Measurements from ENCODE around the gene RAB11B.
A peak's percentile ranks its signal among the peaks of the same experiment; 100 is the strongest.
"Not testable (repeated sequence)": the region's sequence is repeated elsewhere in the genome, so short reads cannot be mapped to it uniquely, and the experiment has no call there.

The RAB11B gene

DNA sequence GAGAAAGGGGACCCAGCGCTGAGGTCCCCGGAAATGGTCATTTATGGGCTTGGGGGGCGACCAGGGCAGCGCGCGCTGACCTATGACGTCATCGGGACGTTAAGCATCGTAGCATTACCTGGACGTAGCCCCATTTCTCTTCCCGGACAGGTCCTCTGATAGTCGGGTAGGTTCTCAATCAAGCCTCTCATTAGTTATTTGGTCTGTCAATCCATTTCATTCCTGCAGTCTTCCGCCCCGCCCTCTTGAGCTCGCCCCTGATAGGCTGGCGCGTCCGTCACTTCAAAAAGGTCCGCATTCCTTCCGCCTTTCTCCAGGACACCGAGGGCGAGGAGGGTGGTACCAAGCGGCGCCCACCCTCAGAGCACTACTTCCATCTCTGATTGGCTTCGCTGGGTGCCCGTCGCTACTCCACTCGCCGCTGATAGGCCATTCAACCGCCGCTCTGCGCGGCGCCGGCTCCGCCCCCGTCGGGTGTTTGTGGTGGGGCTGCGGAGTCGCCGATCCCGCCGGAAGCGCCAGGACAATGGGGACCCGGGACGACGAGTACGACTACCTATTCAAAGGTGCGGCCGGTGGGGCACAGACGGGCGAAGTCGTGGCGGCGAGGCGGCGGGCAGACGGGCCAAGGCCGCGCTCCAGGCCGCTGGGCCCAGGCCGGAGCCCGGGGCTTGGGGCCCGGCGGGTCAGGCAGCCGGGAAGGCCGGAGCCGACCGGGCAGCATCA lies at the start of gene RAB11B:
Gene RAB11B (plus strand): TSS at position 470 of the 726 bp plus-strand sequence. CDS start 57 bp downstream, at position 527.
- peak; percentile 100 for DNase-seq

DNA sequence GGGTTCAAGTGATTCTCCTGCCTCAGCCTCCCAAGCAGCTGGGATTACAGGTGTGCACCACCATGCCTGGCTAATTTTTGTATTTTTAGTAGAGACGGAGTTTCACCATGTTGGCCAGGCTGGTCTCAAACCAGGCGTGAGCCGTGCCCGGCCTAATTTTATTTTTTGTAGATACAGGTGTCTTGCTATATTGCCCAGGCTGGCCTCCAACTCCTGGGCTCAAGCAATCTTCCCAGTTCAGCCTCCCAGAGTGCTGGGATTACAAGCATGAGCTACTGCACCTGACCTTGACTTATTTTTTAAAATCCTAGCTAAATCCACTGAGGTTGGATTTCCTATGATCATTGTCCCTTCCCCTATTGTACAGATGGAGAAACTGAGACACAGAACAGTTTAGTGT lies 48.7 kb upstream of the RAB11B start:
- not testable (repeated sequence) for DNase-seq

DNA sequence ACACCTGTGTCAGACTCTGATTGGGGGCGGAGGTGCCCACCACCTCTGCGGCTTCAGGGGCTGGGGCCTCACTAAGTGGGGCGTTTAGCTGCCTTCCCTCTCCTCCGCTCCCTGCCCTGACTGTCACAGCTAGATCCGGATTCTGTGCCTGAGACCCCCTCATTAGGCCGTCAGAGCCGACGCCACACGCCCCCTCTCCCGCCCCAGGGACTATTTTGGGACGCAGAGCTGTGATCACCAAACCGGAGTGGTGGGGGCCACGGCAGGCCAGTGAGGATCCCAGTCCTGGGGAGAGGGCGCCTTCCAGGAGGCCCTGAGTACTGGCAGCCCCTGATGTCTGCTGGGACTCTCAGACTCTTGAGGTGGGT lies 47.9 kb upstream of the RAB11B start:
- DNase-seq: no peak

DNA sequence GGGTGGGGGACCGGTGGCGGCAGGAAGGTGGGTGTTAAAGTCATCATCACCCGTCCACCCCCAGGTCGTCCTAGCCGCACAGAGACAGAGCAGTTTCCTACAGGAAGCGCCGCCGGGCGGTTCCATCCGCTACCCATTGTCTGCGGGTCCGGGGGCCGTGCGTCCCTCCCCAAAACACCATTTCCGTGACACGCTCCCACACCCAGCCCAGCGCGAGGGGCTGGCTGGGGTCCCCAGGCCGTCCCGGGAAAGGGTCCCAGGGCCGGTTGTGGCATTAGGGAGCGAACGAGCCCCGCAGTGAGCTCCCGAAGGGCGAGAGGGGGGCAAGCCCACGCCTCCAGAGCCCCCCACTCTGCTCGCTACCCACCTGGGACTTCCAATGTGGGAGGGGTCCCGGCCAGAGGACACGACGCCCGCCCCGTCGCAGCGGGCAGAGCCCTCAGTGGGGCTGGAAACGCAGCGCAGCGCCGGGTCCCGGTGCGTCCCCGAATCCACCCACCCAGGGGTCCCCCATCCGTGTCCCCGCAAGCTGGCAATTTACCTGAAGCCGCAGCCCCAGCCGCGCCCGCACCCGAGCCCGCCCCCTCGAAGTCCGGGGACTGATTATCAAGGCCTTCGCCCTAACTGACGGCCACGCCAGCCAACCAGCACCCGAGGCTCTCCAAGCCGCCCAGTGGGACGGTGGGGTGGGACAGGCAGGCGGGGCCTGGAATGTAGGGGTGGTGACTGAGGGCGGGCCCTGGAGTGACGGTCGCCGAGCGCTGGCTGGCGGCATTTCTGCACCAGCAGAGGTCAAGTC lies 47.3 kb upstream of the RAB11B start, which contains the start of gene KANK3:
Gene KANK3 (minus strand): TSS at position 579 of the 799 bp plus-strand sequence. CDS start 5,434 bp downstream, outside the sequence.
- peak; percentile 99 for DNase-seq

DNA sequence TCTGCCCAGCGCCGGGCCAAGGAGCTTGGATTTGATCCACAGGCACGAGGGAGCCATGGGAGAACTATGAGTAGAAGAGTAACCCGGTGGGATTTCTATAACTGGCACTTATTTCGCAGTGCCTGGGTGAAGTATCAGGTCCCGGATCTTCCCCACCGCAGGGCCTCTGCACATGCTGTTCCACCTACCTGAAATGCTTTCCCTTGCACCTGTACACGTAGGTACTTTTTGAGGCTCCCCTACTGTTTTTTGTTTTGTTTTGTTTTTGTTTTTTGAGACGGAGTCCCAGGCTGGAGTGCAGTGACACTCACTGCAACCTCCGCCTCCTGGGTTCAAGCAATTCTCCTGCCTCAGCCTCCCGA lies 46.7 kb upstream of the RAB11B start:
- no peak for DNase-seq

DNA sequence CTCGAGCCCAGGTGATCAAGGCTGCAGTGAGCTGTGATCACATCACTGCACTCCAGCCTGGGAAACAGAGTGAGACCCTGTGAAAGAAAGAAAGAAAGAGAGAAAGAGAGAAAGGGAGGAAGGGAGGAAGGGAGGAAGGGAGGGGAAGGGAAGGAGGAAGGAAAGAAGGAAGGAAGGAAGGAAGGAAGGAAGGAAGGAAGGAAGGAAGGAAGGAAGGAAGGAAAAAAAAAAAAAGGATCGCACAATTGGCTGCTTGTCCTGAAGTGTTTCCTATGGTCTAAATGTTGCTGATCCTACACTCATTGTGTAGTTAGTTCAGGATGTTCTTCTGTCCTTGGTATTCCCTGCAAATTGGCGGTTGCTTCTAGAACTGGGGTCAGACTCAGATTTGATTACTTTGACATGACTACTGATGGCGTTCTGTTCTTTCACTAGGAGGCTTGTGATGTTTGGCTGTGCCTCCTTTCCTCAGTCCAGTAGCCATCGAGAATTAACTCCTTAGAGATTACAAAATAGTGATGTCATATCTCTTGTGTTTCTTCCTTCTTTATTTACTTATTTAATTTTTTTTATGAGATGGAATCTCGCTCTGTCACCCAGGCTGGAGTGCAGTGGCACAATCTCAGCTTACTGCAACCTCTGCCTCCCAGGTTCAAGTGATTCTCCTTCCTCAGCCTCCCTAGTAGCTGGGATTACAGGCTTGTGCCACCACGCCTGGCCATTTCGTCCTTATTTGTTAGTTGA lies 40.4 kb upstream of the RAB11B start:
- not testable (repeated sequence) for DNase-seq

DNA sequence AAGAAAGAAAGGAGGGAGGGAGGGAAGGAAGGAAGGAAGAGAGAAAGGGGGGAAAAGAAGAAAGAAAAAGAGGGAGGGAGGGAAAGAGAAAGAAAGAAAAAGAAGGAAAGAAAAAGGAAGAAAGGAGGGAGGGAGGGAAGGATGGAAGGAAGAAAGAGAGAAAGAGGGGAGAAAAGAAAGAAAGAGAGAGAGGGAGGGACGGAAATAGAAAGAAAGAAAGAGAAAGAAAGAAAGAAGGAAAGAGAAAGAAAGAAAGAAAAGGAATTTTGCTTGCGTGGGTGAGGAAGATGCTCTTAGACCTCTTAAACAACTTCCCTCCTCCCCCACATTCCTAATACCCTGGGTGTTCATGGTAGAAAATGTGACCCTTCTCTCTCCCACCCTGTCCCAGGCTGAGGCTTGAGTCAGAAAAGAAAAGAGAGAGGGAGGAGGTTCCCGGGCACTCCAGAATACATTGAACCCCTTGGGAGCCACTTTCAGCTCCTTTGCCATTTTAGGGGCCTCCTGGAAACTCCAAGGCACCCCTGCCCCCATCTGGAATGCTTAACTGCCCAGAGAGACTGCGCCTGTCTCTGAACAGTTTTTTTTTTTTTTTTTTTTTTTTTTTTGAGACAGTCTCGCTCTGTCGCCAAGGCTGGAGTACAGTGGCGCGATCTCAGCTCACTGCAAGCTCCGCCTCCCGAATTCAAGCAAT lies 37.9 kb upstream of the RAB11B start:
- no peak for DNase-seq

DNA sequence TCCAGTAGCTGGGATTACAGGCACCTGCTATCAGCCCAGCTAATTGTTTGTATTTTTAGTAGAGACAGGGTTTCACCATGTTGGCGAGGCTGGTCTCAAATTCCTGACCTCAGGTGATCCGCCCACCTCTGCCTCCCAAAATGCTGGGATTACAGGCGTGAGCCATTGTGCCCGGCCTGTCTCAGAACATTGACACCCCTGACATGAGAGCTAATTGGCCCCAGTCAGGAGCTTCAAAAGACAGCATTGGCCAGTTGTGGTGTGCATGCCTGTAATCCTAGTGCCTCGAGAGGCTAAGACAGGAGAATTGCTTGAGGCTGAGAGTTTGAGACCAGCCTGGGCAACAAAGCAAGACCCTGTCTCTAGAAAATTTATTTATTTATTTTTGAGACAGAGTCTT lies 37.3 kb upstream of the RAB11B start:
- DNase-seq: not testable (repeated sequence)

DNA sequence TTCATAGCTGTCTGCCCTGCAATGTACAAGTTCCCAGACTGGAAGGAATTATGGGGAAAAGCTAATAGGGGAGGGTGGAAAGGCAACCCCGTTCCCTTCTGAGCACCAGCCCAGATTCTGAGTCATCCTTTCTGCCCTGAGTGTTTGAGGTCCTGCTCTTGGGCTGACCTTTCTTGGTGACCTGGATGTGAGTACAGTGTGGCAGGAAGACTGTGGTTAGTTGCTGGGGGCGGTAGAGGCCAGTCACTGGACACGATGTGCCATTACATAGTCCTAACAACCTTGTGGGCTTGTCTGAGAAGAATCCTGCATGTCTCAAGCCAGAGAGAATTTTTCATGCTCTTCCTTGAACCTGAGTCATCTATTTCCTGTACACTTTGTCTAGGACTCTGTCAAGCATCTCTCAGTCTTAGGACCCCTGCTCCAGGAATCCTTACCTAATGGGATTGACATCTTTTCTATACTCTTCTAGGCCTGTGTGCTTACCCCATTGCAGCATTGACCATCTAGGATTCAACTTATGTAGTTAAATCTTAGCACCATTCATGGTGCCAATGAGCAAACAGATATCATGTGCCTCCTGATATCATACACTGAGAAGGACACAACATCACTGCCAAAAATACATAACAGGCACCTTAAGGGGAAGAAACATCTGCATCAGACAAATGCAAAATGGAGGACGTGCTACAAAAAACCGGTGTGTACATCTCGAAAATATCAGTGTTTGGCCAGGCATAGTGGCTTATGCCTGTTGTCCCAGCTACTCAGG lies 34.3 kb upstream of the RAB11B start:
- peak; percentile 95 for DNase-seq

DNA sequence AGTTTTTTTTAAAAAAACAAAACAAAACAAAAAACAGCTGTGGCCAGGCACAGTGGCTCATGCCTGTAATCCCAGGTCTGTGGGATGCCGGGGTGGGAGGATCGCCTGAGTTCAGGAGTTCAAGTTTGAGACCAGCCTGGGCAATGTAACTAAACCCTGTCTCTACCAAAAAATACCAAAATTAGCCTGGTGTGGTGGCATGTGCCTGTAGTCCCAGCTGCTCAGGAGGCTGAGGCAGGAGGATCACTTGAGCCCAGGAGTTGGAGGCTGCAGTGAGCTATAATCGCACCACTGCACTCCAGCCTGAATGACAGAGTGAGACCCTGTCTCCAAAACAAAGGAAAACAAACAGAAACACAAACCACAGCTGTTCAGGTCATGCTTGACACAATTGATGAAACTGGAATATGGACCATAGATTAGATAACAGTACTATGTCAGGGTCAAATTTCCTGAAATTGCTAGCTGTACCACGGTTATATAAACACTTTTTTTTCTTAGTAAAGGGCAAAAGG lies 33.1 kb upstream of the RAB11B start:
- no peak for DNase-seq

DNA sequence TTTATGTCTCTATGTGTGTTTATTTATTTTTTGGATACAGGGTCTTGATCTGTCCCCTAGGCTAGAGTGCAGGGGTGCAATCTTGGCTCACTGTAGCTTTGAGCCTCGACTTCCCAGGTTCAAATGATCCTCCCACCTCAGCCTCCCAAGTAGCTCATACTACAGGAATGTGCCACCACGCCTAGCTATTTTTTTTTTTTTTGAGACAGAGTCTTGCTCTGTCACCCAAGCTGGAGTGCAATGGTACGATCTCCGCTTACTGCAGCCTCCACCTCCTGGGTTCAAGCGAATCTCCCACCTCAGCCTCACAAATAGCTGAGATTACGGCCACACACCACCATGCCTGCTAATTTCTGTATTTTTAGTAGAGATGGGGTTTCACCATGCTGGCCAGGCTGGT lies 31.2 kb upstream of the RAB11B start:
- no peak for DNase-seq

DNA sequence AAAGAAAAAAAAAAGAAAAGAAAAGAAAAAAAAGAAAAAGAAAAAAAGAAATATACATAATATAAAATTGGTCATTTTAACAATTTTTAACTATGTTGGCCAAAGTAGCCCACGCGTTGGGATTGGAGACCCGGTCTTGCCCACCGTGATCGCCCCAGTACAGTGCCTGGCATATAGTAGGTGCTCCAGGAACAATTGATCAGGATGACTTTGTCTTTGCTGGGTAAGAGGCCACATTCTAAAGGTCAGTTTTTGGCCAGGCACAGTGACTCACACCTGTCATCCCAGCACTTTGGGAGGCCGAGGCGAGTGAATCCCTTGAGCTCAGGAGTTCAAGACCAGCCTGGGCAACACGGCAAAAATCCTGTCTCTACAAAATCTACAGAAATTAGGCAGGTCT lies 30.0 kb upstream of the RAB11B start:
- no peak for DNase-seq

DNA sequence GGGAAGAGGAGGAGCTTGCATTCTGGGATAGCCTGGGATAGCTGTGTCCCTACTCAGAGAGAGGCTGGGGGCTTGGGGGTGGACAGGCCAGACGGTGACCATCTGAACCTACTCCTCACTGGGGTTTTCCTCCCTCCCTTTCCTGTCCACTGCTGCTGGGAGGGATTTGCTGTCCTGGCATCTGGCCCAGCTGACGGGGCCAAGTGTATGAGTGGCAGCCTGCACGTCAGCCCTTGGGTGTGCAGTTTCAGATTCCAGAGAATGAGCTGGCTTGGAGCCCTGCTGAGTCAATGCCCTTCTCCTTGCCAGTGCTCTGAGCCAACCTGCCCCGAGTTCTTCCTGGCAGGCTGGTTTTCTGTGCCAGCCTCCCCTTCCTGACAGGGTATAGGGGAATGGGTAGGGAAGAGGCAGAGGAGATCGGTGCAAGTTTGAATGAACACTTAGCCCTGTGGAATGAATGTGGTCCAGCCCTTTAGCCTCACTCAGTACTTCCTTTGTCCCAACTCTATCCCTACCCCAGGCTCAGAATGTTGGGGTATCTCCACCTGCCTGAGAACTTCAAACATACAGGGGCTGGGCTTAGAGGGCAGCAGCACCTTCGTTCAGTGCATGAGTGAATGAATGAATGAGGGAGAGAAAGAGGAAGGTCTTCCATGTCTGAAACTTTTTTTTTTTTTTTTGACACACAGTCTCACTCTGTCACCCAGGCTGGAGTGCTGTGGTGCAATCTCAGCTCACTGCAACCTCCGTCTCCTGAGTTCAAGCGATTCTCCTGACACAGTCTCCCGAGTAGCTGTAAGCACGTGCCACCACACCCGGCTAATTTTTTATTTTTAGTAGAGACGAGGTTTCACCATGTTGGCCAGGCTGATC lies 28.0 kb upstream of the RAB11B start:
- peak; percentile 70 for DNase-seq

DNA sequence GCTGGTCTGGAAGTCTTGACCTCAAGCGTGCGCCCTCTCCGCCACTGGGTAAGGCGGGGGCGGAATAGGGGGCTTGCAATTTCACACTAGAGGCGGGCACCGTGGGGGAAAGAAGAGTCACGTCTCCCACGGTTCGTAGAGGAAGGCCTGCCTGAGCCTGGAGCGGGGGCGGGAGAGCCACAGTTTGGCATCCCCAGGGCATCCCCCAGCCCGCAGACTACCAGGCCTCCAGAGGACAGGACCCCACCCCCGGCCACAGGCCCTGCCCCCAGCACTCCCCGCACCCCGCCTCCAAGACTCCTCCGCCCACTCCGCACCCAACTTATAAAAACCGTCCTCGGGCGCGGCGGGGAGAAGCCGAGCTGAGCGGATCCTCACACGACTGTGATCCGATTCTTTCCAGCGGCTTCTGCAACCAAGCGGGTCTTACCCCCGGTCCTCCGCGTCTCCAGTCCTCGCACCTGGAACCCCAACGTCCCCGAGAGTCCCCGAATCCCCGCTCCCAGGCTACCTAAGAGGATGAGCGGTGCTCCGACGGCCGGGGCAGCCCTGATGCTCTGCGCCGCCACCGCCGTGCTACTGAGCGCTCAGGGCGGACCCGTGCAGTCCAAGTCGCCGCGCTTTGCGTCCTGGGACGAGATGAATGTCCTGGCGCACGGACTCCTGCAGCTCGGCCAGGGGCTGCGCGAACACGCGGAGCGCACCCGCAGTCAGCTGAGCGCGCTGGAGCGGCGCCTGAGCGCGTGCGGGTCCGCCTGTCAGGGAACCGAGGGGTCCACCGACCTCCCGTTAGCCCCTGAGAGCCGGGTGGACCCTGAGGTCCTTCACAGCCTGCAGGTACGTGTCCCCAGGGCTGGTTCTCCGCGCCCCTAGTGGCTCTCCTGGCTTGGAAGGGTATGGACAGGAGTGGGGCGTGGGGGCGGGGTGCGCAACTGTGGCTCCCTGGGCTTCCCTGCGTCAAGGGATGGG lies 26.1 kb upstream of the RAB11B start, which contains the start of gene ANGPTL4:
Gene ANGPTL4 (plus strand): TSS at position 353 of the 969 bp plus-strand sequence. CDS start 167 bp downstream, at position 520.
- peak; percentile 89 for DNase-seq

DNA sequence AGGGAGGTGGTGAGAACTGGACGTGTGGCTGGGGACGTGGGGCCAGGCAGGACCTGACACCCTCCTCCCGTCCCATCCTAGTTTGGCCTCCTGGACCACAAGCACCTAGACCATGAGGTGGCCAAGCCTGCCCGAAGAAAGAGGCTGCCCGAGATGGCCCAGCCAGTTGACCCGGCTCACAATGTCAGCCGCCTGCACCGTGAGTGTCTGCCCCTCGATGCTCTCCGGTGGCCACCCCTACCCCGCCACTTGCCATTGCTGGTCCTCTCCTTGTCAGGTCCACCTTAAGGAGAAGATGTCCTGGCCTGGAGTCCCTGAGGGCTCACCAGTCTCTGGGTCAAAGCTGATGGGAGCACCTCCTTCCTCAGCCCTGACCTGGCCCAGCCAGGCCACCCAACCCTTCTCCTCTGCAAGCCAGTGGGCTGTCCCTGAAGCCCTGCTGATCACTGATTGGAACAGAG lies 24.0 kb upstream of the RAB11B start:
- DNase-seq: no peak

DNA sequence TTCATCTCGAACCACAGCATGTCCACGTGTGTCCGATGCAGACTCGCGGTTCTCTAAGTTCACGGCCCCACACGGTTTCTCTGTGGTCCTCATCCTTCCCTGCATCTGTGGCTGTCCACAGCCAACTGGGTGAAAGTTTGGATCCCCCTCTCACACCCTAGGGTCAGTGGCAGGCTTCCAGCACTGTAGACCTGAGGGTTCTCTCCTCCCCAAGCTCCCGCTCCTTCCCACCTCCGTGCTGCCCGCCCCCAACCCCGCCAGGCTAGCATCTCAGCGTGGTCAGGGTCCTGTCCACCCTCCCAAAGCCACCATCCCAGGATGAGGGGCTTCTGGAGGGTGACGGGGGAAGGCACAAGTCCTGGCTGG lies 23.2 kb upstream of the RAB11B start:
- DNase-seq: no peak

DNA sequence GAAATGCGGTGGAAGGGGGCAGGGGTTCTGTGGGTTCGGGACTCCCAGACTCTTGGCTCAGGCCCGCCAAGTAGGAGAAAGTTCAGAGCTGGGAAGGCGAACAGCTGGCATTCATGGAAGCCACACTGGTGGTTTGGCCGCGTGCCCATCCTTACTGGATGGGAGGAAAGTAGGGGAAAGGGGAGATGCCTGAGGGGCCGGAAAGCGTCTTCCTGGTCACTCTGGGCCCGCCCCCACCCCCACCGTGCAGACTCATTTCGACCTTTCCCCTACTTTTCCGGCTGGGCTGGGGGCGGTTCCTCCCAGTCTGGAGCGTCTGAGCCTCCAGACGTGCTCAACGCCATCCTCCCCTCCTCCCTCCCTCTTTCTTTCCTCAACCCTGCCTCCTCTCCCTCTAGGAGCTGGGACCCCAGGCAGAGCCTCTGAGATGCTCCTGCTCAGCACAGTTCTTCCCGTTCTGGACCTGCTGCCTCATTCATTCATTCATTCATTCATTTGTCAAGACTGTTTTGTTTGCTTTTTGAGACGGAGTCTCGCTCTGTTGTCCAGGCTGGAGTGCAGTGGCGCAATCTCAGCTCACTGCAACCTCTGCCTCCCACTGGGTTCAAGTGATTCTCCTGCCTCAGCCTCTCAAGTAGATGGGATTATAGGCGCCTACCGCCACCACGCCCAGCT lies 22.7 kb upstream of the RAB11B start:
- DNase-seq: peak; percentile 93

DNA sequence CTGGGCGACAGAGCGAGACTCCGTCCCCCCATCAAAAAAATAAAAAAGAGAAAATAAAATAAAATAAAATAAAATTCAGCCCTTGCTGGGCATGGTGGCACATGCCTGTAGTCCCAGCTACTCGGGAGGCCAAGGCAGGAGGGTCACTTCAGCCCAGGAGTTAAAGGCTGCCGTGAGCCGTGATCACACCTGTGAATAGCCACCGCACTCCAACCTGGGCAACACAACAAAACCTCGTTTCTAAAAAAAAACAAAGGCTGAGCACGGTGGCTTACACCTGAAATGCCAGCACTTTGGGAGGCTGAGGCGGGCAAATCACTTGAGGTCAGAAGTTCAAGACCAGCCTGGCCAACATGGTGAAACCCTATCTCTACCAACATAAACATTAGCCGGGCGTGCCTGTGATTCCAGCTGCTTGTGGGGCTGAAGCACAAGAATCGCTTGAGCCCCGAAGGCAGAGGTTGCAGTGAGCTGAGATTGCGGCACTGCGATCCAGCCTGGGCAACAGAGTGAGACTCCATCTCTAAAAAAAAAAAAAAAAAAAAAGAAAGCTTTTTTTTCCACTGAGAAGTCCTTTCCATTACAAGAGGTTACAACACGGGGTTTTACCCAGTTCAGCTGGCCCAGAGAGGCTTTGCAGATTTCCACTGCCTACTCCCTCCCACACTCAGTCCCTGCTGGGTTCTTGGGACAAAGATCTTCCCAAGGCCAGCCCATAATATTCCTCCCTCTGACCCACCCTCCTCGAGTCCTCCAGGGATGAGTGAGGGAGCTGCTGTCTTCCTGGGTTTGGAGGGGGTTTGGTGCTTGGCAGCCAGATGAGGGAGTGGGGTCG lies 19.8 kb upstream of the RAB11B start:
- no peak for DNase-seq

All from islet precursor cell (in vitro differentiated cells).